Measurements from ENCODE around the gene HSF5.
A peak's percentile ranks its signal among the peaks of the same experiment; 100 is the strongest.

DNA sequence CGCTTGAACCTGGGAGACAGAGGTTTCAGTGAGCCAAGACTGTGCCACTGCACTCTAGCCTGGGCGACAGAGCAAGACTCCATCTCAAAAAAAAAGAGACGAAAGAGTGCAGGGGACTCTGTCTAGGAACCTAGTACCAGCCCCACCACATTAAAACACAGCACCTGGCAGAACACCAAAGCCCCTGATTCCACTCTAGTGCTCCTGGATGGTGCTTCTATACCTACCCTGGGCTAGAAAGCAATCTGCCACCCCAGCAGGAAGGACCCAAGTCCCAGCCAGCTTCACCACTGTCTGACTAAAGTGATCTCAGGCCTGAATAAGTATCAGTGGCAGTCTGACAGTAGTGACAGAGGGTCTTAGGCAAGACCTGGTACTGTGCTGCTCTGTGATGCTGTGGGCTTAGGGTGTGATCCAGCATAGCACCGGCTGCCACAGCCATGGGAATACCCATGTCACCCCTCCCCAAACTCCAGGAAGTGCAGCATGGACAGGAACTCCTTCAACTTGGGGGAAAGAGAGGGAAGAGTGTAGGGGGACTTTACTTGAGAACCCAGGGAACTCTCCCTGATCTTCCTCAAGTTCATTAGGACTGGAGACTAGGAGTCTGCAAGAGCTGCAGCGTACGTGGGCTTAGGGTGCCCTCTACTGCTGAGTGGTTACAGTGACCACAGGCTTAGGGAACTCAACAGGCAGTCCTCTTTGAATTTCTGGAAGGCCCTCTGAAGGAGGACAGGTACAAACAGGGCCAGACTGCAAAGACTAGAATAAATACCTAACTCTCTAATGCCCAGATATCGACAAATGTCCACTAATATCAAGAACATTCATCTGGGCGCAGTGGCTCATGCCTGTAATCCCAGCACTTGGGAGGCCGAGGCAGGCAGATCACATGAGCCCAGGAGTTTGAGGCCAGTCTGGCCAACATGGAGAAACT lies 40.9 kb downstream of the HSF5 start:
- TF ChIP-seq, protein P1, sequence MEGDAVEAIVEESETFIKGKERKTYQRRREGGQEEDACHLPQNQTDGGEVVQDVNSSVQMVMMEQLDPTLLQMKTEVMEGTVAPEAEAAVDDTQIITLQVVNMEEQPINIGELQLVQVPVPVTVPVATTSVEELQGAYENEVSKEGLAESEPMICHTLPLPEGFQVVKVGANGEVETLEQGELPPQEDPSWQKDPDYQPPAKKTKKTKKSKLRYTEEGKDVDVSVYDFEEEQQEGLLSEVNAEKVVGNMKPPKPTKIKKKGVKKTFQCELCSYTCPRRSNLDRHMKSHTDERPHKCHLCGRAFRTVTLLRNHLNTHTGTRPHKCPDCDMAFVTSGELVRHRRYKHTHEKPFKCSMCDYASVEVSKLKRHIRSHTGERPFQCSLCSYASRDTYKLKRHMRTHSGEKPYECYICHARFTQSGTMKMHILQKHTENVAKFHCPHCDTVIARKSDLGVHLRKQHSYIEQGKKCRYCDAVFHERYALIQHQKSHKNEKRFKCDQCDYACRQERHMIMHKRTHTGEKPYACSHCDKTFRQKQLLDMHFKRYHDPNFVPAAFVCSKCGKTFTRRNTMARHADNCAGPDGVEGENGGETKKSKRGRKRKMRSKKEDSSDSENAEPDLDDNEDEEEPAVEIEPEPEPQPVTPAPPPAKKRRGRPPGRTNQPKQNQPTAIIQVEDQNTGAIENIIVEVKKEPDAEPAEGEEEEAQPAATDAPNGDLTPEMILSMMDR (IDR thresholded peaks at IDR 0.05; ENCODE audit: borderline replicate concordance, extremely low read depth, low read length, poor library complexity, severe bottlenecking): peak; percentile 93
- no peak for TF ChIP-seq EZH2 (IDR thresholded peaks at IDR 0.05; ENCODE audit: borderline replicate concordance, low read depth, low read length, severe bottlenecking)

Data from DND-41 (cell line).